ENCODE measurements around the gene GRK2.
"Not testable (repeated sequence)": the region's sequence is repeated elsewhere in the genome, so short reads cannot be mapped to it uniquely, and the experiment has no call there.

GRK2 gene

DNA sequence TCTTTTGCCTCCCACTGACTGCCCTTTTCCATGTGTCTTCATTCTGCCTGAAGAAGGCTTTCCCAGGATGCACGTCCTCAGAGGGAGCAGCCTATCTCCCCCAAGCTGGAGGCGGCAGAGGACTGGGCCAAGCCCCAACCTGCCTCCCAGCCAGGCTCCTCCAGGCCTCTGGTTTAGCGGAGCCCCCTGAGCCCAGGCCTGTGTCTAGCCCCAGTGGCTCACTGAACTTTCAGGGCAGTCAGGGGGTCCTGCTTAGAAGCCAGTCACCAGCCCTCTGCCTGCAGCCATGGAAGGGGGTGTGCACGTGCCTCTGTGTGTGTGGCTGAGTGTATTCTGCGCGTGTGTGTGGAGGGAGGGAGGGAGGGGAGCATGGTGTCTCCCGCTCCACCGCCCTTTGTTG, 10.4 kb upstream of the GRK2 start:
- no peaks in the 10 kb centered on the region for H3K4me1 ChIP-seq (ENCODE audit: insufficient read depth, low read length)
- no peak overlapping the region for H3K27ac ChIP-seq (ENCODE audit: low read depth, low read length)
- WGBS: 93% methylated on average over 8 of the region's 8 CpGs
- no peaks in the 10 kb centered on the region for H3K9me3 ChIP-seq (ENCODE audit: insufficient read depth, low read depth, low read length)
- peaks cover 63% of the 10 kb centered on the region for H3K36me3 ChIP-seq (ENCODE audit: insufficient read depth, low read length)
- no peak overlapping the region for H3K4me3 ChIP-seq (ENCODE audit: low read length)
- H3K27me3 ChIP-seq (ENCODE audit: insufficient read depth, low read length): no peaks in the 10 kb centered on the region
- H3K9ac ChIP-seq (ENCODE audit: low read depth, low read length): no peak overlapping the region

- Histone ChIP-seq H3K9me3 (ENCODE audit: insufficient read depth, low read depth, low read length) (no peaks in the 10 kb centered on the region), H3K9ac (ENCODE audit: low read depth, low read length) (no peak overlapping the region), H3K4me3 (ENCODE audit: low read length) (no peak overlapping the region), H3K36me3 (ENCODE audit: insufficient read depth, low read length) (peaks cover 56% of the 10 kb centered on the region), H3K27ac (ENCODE audit: low read depth, low read length) (no peak overlapping the region), H3K4me1 (ENCODE audit: insufficient read depth, low read length) (0 out of 2 replicates have a peak, but pooled peaks cover under 1% of the 10 kb centered on the region), H3K27me3 (ENCODE audit: insufficient read depth, low read length) (0 out of 2 replicates have a peak, but pooled peaks cover under 1% of the 10 kb centered on the region)
- WGBS: 95% methylated on average over 5 of the region's 5 CpGs
Measured at GRCh38 chr11:67256477-67257135, 9.7 kb upstream of the GRK2 start.

DNA sequence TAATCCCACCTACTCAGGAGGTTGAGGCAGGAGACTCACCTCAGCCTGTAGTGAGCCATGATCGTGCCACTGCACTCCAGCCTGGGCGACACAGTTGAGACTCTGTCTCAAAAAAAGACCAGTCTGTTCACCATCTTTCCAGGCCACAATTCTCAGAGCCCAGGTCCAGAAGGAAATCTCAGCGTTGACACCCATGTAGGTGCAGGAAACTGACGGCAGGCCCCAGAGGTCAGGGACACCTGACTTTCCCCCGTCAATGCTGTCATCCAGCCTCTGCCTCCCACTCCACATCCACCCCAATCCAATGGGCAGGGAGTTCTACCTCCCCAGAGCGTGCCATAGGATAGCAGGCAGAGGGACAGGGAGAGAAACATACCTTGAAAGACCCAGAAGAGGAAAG, 5.9 kb upstream of the GRK2 start:
- H3K9ac ChIP-seq (ENCODE audit: low read depth, low read length): no peak overlapping the region
- peaks cover 18% of the 10 kb centered on the region for H3K36me3 ChIP-seq (ENCODE audit: insufficient read depth, low read length)
- WGBS: 93% methylated on average over 6 of the region's 6 CpGs
- no peak overlapping the region for H3K27ac ChIP-seq (ENCODE audit: low read depth, low read length)
- H3K4me3 ChIP-seq (ENCODE audit: low read length): no peak overlapping the region
- no peaks in the 10 kb centered on the region for H3K9me3 ChIP-seq (ENCODE audit: insufficient read depth, low read depth, low read length)
- H3K27me3 ChIP-seq (ENCODE audit: insufficient read depth, low read length): peaks cover 16% of the 10 kb centered on the region; the same call in 1 of the 2 replicates
- peaks cover 13% of the 10 kb centered on the region for H3K4me1 ChIP-seq (ENCODE audit: insufficient read depth, low read length)

GRCh38 chr11:67260885-67261639, 5.2 kb upstream of the GRK2 start:
- 42% methylated on average over 50 of the region's 50 CpGs for WGBS
- H3K27ac ChIP-seq (ENCODE audit: low read depth, low read length); H3K9ac ChIP-seq (ENCODE audit: low read depth, low read length); H3K9me3 ChIP-seq (ENCODE audit: insufficient read depth, low read depth, low read length): not testable (repeated sequence)
- Histone ChIP-seq H3K4me1 (ENCODE audit: insufficient read depth, low read length) (peaks cover 13% of the 10 kb centered on the region), H3K27me3 (ENCODE audit: insufficient read depth, low read length) (peaks cover 22% of the 10 kb centered on the region), H3K36me3 (ENCODE audit: insufficient read depth, low read length) (peaks cover 12% of the 10 kb centered on the region), H3K4me3 (ENCODE audit: low read length) (peak overlapping the region; percentile 46)

GRCh38 chr11:67261640-67261945, 4.7 kb upstream of the GRK2 start:
- whole genome bisulfite sequencing: 5% methylated on average over 18 of the region's 18 CpGs
- Histone ChIP-seq H3K9ac (ENCODE audit: low read depth, low read length) (no peak overlapping the region), H3K9me3 (ENCODE audit: insufficient read depth, low read depth, low read length) (no peaks in the 10 kb centered on the region), H3K4me3 (ENCODE audit: low read length) (peak overlapping the region; percentile 45), H3K4me1 (ENCODE audit: insufficient read depth, low read length) (peaks cover 13% of the 10 kb centered on the region), H3K27me3 (ENCODE audit: insufficient read depth, low read length) (peaks cover 22% of the 10 kb centered on the region), H3K36me3 (ENCODE audit: insufficient read depth, low read length) (peaks cover 7% of the 10 kb centered on the region), H3K27ac (ENCODE audit: low read depth, low read length) (no peak overlapping the region)

DNA sequence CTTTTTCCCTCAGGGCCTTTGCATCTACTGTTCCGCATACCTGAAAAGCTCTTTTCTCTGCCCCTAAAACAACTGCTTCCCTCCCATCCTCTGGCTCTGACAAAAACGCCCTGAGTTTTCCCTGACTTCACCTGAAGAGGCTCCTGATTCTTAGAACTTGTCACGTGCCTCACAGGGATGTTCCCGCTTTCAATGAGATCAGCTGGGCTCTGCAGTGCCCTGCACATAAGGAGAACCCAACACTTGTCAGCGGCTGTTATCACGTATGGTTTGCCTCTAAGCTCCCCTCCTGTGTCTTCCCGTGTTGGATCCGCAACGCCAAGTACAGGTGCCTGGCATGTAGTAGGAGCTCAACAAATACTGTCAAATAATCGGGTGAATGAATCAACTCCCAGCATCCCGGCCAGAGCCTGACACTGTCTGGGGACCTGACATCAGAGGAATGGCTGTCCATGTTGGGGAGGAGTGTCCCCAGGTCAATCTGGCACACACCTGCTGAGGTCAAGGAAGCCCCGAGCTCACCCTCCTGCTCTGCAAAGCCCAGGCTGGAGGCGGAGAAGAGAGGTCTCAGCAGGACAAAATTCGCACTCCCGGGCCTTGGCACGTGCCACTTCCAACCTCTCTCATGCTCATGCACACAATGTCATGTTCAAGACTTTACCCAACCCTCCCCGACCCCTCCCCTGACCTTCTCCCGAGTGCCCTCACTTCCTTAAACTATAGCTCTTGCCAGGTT, 4.2 kb upstream of the GRK2 start:
- 46% methylated on average over 17 of the region's 18 CpGs for WGBS
- Histone ChIP-seq H3K36me3 (ENCODE audit: insufficient read depth, low read length) (peaks cover 2% of the 10 kb centered on the region; the same call in 1 of the 2 replicates), H3K27ac (ENCODE audit: low read depth, low read length) (no peak overlapping the region), H3K9ac (ENCODE audit: low read depth, low read length) (no peak overlapping the region), H3K27me3 (ENCODE audit: insufficient read depth, low read length) (peaks cover 22% of the 10 kb centered on the region), H3K4me1 (ENCODE audit: insufficient read depth, low read length) (peaks cover 13% of the 10 kb centered on the region), H3K9me3 (ENCODE audit: insufficient read depth, low read depth, low read length) (no peaks in the 10 kb centered on the region), H3K4me3 (ENCODE audit: low read length) (peak overlapping the region; percentile 45)

- peaks cover 3% of the 10 kb centered on the region; the same call in 1 of the 2 replicates for H3K36me3 ChIP-seq (ENCODE audit: insufficient read depth, low read length)
- no peak overlapping the region for H3K9ac ChIP-seq (ENCODE audit: low read depth, low read length)
- 67% methylated on average over 22 of the region's 22 CpGs for WGBS
- no peak overlapping the region for H3K4me3 ChIP-seq (ENCODE audit: low read length)
- no peaks in the 10 kb centered on the region for H3K9me3 ChIP-seq (ENCODE audit: insufficient read depth, low read depth, low read length)
- peaks cover 22% of the 10 kb centered on the region for H3K27me3 ChIP-seq (ENCODE audit: insufficient read depth, low read length)
- H3K4me1 ChIP-seq (ENCODE audit: insufficient read depth, low read length): peaks cover 13% of the 10 kb centered on the region
- H3K27ac ChIP-seq (ENCODE audit: low read depth, low read length): no peak overlapping the region
Measured at GRCh38 chr11:67262731-67263675, 3.3 kb upstream of the GRK2 start.

DNA sequence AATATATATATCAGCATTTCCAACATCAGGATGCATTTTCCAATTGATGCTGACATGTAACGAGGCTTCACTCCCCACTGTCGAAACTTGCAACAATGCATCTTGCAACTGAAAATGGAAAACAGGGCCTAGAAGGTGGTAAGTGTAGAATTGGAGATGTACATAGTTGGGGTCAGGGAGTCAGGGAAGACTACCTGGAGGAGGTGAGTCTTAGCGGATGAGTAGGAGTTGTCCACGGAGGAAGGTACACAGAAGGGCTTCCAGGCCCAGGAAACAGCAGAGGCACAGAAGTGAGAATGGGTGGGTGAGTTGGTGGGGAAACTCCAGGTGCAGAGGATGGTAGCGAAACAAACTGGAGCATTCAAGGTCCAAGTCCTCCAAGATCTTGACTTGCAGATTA, 2.0 kb upstream of the GRK2 start:
- H3K9me3 ChIP-seq (ENCODE audit: insufficient read depth, low read depth, low read length): no peaks in the 10 kb centered on the region
- no peak overlapping the region for H3K27ac ChIP-seq (ENCODE audit: low read depth, low read length)
- H3K9ac ChIP-seq (ENCODE audit: low read depth, low read length): no peak overlapping the region
- 96% methylated on average over 5 of the region's 5 CpGs for WGBS
- H3K4me1 ChIP-seq (ENCODE audit: insufficient read depth, low read length): peaks cover 15% of the 10 kb centered on the region
- no peak overlapping the region for H3K4me3 ChIP-seq (ENCODE audit: low read length)
- H3K36me3 ChIP-seq (ENCODE audit: insufficient read depth, low read length): peaks cover 15% of the 10 kb centered on the region
- peaks cover 22% of the 10 kb centered on the region for H3K27me3 ChIP-seq (ENCODE audit: insufficient read depth, low read length)

- no peaks in the 10 kb centered on the region for H3K9me3 ChIP-seq (ENCODE audit: insufficient read depth, low read depth, low read length)
- H3K27ac ChIP-seq (ENCODE audit: low read depth, low read length): no peak overlapping the region
- no peak overlapping the region for H3K4me3 ChIP-seq (ENCODE audit: low read length)
- peaks cover 22% of the 10 kb centered on the region for H3K27me3 ChIP-seq (ENCODE audit: insufficient read depth, low read length)
- 95% methylated on average over 7 of the region's 7 CpGs for WGBS
- peaks cover 17% of the 10 kb centered on the region for H3K36me3 ChIP-seq (ENCODE audit: insufficient read depth, low read length)
- H3K4me1 ChIP-seq (ENCODE audit: insufficient read depth, low read length): peaks cover 23% of the 10 kb centered on the region
- no peak overlapping the region for H3K9ac ChIP-seq (ENCODE audit: low read depth, low read length)
Measured at GRCh38 chr11:67264877-67265632, 1.2 kb upstream of the GRK2 start.

Measured in HUES64 (cell line).